ENCODE data around the gene TUT4. TPM values are rescaled to one million over a fixed set of nuclear protein-coding genes. Genes with fewer than 3 reads are reported as not detected.
A peak's percentile ranks its signal among the peaks of the same experiment; 100 is the strongest.
"Not testable (repeated sequence)": the region's sequence is repeated elsewhere in the genome, so short reads cannot be mapped to it uniquely, and the experiment has no call there.

TUT4 gene, protein sequence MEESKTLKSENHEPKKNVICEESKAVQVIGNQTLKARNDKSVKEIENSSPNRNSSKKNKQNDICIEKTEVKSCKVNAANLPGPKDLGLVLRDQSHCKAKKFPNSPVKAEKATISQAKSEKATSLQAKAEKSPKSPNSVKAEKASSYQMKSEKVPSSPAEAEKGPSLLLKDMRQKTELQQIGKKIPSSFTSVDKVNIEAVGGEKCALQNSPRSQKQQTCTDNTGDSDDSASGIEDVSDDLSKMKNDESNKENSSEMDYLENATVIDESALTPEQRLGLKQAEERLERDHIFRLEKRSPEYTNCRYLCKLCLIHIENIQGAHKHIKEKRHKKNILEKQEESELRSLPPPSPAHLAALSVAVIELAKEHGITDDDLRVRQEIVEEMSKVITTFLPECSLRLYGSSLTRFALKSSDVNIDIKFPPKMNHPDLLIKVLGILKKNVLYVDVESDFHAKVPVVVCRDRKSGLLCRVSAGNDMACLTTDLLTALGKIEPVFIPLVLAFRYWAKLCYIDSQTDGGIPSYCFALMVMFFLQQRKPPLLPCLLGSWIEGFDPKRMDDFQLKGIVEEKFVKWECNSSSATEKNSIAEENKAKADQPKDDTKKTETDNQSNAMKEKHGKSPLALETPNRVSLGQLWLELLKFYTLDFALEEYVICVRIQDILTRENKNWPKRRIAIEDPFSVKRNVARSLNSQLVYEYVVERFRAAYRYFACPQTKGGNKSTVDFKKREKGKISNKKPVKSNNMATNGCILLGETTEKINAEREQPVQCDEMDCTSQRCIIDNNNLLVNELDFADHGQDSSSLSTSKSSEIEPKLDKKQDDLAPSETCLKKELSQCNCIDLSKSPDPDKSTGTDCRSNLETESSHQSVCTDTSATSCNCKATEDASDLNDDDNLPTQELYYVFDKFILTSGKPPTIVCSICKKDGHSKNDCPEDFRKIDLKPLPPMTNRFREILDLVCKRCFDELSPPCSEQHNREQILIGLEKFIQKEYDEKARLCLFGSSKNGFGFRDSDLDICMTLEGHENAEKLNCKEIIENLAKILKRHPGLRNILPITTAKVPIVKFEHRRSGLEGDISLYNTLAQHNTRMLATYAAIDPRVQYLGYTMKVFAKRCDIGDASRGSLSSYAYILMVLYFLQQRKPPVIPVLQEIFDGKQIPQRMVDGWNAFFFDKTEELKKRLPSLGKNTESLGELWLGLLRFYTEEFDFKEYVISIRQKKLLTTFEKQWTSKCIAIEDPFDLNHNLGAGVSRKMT (N-terminal part only)
- total RNA-seq (2014; rRNA removed; shearing (Covaris generic)), result 24.6 and 36.6 TPM in 2 replicates

DNA sequence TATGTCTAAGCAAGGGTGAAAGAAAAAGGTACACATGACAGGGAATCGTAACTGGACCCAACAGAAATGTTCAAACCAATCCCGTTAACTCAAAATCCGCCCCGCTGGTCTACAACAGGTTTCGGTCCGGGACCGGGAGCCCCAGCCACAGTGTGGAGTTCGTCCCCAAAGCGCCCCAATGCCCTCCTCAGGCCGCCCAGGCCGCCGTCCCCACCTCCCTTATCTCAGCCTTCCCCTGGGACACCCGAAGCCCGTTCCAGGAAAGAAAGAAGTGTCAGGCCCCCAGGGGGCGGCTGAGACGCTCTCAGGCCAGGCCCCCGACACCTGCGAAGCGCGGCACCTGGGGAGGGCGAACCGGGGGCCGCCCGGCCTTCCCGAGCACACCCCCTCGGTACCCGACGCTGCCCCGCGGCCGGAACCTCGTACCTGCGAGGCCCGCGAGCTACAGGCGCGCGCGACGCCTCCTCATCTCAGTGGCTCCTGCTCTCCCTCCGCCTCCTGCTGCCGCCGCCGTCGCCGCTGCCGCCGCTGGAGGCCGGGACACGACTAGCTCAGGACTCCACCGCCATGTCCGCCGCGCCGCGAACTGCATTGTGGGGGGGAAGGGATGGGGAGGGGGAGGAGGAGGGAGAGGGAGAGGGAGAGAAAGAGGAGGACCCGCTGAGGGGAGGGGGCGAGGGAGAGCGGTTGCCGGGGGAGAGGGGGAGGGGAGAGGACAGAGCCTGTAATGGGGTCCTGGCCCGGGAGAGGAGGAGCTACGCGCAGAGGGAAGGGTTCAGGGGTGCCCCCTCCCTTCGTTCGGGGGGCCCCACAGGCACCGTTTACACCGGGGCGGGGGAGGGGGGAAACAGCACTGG is at the start of gene TUT4:
TSS of gene TUT4 (minus strand) at position 588 of the 857 bp plus-strand sequence. CDS start 26,812 bp downstream, outside the sequence.
- peak; percentile 50 for DNase-seq (ENCODE audit: low spot score)

DNA sequence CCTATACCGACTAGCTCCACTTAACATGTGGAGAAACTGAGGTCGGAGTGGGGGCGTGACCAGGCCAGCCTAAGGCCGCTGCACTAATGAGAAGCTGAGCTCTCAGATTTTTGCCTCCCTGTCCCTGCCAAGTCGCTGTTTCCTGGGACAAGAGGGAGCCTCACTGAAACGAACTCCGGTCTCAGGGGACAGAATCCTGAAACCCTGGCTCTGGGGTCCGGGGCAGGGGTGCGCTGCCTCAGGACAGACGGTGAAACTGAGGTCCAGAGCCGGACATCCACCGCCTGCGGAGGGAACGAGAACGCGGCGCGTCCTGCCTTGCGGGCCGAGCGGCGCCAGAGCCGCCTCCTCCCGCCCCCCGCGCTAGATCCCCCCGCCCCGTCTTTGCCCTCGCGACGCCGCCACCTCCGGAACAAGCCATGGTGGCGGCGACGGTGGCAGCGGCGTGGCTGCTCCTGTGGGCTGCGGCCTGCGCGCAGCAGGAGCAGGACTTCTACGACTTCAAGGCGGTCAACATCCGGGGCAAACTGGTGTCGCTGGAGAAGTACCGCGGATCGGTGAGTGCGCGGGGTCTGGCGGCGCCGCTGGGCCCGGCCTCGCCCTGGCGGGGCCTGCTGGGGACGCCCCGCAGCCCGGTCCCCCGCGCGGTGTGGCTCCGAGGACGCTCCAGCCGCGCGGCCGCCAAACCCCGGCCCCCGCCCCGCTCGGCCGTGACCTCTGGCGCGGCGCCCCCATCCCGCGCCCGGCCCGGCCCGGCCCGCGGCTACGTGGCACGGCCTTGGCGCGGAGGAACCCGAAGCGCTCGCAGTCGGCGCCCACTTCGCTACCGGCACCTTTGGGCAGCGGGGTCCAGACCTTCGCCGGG is 49.3 kb upstream of the TUT4 start, which contains the start of gene GPX7:
TSS of gene GPX7 (plus strand) at position 381 of the 865 bp plus-strand sequence. CDS start at position 420, 39 bp downstream.
- no peak for DNase-seq (ENCODE audit: low spot score)

DNA sequence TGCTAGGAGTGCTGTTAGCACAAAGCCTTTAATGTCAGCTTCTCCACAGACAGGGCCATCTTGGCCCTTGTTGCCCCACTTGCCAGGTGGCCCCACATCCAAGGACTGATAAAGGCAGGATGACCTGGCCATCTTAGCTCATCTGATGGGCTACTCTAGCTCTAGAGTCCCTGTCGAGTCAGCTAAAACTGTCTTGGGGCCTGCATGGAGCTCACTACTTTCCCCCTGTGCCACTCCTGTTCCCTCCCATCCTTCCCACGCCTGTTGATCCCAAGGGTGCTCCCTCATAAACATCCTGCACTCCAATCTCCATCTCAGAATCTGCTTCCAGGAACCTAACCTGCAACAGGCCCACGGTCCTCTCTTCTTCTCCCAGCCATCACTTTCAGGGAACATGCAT is 48.6 kb upstream of the TUT4 start:
- no peak for DNase-seq (ENCODE audit: low spot score)

DNA sequence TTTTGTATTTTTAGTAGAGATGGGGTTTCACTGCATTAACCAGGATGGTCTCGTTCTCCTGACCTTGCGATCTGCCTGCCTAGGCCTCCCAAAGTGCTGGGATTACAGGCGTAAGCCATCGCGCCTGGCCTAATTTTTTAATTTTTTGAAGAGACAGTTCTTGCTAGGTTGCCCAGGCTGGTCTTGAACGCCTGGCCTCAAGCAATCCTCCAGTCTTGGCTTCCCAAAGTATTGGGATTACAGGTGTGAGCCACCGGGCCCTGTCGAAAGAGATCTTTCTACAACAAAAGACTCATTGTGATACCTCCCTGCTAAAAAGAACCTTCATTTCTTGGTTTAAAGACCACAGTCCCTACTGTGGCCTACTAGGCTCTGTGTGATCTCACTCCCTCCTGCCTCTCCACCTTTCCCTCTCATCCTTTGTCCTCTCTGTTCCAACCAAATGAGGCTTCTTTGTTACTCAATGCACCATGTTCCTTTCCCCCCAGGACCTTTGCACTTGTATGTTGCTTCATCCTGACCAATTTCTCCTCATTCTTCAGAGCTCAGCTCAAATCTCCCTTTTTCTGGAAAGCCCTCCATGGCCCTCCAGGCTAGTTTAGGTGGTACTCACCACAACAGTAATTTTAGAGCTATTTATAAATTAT is 47.8 kb upstream of the TUT4 start:
- DNase-seq (ENCODE audit: low spot score), result no peak

DNA sequence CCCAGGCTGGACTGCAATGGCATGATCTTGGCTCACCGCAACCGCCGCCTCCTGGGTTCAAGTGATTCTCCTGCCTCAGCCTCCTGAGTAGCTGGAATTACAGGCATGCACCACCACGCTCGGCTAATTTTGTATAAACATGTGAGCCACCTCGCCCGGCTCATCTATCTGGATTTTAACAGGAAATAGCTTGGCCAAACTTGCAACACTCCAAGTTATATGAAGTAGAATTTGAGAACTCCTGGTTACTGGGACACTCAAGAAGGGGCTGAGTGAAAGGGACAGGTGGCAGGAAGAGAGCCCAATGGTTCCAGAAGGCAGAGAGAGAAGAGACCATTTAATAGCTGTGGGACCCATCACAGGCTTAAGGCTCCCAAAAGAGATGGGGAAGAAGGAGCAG is 46.3 kb upstream of the TUT4 start:
- no peak for DNase-seq (ENCODE audit: low spot score)

DNA sequence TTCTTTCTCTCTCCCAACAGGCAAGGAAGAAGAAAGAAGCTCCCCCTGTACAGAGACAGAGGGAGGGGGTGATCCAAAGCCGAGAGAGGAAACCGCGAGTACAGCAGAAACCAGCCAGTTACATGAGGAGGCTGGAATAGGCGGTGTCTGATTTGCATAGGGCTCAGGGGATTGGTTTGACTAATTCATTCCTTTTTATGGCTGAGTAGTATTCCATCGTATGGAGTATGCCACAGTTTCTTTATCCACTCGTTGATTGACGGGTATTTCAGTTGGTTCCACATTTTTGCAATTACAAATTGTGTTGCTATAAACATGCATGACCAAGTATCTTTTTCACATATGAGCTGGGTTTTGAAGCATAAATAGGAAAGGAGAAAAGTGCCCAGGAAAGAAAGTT is 45.8 kb upstream of the TUT4 start:
- DNase-seq (ENCODE audit: low spot score), result no peak

DNA sequence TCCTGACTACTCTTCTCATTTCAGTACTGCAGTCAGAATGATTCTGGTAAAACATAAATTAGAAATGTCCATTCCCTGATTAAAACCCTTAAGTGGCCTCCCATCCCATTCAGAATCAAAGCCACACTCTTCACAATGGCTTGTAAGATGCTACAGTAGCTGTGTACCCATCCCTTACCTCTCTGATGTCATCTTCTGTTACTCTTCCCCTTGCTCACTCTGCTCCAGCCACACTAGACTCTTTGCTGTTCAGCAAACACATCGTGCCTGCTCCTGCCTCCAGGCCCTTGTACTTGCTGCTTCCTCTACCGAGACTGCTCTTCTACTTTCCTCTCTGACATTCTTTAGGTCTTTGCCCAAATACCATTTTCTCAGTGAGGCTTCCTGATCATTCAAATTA is 45.0 kb upstream of the TUT4 start:
- no peak for DNase-seq (ENCODE audit: low spot score)

DNA sequence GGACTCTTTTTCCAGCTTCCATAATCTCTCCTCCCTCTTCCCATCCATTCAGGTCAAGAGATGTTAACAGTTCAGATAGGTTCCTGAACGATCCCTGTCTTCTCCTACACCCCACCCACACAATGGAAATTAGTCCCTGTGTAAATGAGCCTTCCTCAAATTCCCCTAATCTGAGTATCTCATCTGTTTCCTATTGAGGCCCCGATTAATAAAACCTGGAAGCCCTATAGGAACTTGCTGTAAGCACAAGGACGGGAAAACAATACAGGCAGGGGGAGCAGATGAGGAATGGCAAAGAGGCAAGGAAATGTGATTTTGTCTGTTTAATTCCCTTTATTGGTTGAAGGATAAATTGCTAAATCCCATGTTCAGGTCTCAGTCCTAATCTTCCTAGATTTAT is 42.2 kb upstream of the TUT4 start:
- no peak for DNase-seq (ENCODE audit: low spot score)

DNA sequence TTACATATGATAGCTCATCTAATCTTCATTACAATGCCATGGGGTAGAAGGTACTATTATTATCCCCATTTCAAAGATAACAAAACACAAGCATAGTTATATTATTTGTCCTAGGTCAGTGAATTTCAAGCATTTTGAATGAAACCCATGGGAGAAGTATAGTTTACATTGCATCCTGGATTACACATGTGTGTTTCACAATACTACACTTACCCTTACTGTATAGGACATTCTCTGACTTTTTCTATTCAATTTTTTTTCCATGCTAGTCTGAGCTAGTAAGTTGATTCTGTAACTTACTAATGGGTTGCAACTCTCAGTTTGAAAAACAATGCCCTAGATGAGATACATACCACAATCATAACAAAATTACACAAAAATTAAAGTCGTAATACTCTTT is 40.6 kb upstream of the TUT4 start:
- no peak for DNase-seq (ENCODE audit: low spot score)

DNA sequence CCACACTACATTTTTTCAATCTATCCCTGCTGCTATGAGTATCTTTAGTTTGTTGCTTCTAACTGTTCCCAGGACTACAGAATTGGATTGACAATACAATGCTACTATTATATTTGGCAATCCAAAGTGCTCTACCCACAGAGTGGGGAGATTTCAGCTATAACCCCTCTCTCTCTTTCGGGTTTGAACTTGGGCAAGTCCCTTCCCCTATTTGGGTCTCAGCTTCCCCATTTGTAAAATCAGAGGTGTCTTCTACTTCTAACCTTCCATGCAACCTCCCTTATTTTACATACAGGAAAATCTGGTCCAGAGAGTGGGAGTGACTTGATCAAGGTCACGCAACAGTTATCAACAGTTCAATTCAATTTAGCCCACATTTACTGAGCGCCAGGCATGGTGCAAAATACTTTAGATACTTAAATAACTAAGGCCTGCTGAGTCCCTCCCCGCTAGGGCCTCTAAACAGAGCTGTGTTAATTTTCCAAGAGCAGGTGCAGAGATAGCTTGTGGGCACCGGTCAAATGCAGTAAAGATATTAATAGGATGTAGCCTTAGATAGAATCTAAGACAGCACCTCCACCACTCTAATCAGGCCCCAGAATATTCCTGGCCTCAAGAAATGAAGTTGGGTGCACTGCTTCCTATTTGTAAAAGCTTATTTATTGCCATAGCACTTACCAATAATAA is 39.9 kb upstream of the TUT4 start:
- no peak for DNase-seq (ENCODE audit: low spot score)

DNA sequence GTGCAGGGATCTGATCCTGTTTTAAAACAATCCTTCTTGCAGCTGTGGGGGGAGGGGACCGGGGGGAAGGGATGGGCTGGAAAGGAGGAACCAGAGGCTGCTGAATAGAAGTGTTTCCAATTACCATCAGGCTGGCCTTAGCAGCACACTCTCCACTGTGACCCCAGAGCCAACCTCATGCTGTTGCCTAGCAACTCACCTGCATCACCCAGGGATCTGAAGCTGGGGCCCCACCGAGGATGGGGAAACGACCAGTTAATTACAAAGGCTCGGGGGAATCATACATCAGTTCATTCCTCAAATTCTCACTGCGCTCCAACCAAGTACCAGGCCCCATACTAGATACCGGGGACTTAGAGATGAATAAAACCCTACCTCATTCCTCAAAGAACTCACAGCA is 37.4 kb upstream of the TUT4 start:
- DNase-seq (ENCODE audit: low spot score), result no peak

DNA sequence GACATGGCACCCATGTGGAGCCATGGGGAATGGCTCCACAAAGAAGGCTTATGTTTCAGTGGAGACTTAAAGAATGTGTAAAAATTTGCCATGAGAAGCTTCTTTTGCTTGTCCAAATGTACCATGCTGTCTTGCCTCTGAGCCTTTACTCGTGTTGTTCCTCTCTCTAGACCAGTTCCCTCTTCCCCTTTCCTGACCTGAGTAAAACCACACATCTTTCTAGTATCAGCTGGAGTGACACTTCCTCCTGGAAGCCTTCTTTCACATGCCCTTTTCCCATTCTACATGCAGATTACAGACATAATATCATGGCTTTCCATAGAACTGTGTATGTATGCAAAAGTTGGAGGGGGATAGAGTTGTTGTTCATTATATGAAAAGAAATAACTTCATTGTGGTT is 35.6 kb upstream of the TUT4 start:
- no peak for DNase-seq (ENCODE audit: low spot score)

DNA sequence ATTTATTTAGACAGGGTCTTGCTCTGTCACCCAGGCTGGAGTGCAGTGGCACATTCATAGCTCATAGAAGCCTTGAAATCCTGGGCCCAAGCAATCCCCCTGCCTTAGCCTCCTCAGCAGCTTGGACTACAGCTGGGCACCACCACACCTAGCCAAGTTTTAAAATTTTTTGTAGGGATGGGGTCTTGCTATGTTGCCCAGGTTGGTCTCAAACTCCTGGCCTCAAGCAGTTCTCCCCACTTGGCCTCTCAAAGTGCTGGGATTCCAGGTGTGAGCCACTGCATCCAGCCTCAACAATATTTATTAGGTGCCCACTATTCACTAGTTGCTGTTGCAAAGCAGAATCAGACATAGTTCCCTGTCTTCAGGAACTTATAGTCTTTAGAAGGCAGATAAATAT is 35.1 kb upstream of the TUT4 start:
- DNase-seq (ENCODE audit: low spot score), result no peak

DNA sequence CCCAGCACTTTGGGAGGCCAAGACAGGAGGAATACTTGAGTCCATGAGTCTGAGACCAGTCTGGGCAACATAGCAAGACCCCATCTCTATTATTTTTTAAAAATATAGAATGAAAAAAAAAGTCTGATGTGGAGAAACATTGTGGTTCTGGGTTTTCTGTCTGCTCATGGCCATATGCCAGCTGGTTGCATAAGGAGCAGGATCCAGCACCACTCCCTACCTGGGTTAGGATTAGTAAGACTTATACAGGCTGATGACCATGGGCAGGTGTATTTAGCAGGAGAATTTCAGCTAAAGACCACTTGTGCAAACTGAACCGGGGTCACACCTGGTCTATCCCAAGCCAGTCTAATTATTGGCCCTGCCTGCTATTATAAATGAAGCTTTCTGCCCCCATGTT is 32.6 kb upstream of the TUT4 start:
- no peak for DNase-seq (ENCODE audit: low spot score)

DNA sequence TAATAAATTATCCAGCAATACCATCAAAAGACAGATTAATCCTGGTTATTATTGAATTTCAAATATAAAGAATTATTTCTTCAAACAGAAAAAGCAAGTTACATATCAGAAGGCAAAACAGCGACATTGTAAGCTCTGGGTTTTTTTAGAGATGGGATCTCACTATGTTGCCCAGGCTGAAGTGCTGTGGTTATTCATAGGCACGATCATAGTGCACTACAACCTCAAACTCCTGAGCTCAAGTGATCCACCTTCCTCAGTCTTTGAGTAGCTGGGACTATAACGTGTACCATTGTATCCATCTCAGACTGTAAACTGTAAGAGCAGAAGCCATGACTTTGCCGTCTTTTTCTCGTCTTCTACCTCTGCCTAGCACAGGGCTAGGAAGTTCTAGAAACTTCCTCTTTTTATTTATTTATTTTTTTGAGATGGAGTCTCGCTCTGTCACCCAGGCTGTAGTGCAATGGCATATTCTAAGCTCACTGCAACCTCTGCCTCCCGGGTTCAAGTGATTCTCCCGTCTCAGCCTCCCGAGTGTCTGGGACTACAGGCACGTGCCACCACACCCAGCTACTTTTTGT is 29.3 kb upstream of the TUT4 start:
- no peak for DNase-seq (ENCODE audit: low spot score)

DNA sequence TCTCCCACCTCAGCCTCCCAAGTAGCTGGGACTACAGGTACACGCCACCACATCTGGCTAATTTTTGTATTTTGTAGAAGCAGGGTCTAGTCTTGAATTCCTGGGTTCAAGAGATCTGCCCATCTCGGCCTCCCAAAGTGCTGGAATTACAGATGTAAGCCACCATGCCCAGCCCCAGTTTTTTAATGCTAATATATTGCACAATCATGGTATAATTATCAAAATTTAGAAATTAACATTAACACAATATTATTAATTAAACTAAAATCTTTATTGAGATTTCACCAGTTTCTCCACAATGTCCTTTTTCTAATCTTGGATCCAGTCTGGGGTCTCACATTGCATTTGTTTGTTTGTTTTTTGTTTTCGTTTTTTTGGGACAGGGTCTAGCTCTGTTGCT is 27.4 kb upstream of the TUT4 start:
- no peak for DNase-seq (ENCODE audit: low spot score)

DNA sequence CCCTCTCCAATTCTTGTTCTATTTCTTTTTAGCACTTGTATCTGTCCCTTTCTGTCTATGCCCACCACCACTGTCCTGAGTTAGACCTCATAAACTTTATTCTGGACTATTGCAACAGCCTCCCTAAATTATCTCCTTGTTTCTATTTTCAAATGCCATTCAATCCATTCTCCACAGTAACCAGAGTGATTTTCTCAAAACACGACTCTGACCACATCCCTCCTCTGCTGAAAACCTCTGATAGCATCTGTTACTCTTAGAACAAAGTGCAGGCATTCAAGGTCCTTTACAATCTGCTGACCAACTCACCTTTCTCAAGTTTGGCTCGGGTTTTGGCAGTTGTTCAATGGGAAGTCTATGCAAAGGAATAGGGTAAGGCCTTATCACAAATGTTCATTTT is 26.5 kb upstream of the TUT4 start:
- DNase-seq (ENCODE audit: low spot score), result no peak

DNA sequence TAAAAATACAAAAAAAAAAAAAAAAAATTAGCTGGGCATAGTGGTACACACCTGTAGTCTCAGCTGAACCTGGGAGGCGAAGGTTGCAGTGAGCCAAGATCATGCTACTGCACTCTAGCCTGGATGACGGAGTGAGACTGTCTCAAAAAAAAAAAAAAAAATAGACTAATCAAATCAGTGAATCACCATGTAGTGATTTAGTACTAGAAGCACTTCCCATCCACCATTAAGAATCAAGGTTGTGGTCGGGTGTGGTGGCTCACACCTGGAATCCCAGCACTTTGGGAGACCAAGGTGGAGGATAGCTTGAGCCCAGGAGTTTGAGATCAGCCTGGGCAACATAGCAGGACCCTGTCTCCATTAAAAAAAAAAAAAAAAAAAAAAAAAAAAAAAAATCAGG is 25.2 kb upstream of the TUT4 start:
- DNase-seq (ENCODE audit: low spot score), result not testable (repeated sequence)

DNA sequence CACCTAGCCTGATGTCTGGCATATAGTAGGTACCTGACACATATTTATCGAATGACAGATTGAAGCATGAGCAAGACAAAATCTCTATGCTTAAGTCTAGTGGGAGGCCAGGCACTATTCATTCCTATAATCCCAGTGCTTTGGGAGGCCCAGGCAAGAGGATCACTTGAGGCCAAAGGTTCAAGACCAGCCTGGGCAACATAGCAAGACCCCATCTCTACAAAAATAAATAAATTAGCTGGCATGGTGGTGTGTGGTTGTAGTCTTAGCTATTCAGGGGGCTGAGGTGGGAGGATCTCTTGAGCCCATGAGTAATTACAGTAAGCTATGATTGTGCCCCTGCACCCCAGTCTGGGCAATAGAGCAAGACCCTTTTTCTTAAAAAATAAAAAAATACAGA is 23.2 kb upstream of the TUT4 start:
- DNase-seq (ENCODE audit: low spot score), result no peak

All from A172 (cell line).